Activated CD8-positive, alpha-beta memory T cell treated with anti-CD3 and anti-CD28 coated beads for 48 hours (primary cell): ENCODE results near the gene ASPRV1.
"Not testable (repeated sequence)": the region's sequence is repeated elsewhere in the genome, so short reads cannot be mapped to it uniquely, and the experiment has no call there.

Source experiments
- DNase-seq, 3 experiments: peaks; one replicate each; pipeline ENCODE4 v3.0.0-alpha.2; 2020; ENCODE audit warnings: low read depth in 2 of 3, low spot score in 2 of 3

The ASPRV1 gene

DNA sequence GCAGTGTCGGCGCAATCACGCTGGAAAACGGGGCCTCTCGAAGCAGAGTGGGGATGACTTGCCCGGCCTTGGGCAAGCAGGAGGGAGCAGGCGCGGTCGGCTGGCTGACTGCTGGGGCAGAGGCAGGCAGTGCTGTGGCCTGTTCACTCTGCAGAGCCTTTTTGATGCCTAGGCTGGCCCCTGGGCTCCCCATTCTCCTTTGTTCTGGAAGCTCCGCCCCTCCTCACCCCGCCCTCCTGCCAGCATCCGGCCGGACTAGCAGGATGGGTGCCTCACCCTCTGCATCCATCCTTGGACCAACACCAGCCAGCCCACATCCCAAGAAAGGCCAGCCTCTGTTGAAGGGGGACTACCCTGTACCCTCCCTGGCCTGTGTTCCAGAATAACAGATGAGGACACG, at the start of gene ASPRV1:
Gene ASPRV1, minus strand, starts transcription at position 136 of the 400 bp plus-strand sequence. CDS start 195 bp downstream, outside the sequence.
- DNase-seq = no peak

DNA sequence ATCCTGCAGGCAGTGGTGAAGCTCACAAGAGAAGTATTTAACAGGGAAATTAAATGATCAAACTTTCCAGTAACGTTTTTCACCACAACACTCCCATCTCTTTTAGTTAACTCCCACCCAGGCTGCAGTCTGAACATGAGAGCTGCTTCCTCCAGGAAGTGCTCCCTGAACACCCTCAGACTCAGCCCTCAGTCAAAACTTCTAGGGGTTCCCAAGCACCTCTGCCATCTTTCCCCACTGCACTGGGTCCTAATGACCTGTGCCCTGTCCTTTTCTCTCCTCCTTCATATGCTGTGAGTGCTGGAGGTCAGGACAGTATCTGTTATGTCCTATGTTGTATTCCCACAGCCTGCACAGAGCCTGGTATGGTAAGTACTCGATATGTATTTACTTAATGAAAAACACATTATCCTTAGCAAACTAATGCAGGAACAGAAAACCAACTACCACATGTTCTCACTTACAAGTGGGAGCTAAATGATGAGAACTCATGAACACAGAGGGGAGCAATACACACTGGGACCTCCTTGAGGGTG, 49.2 kb upstream of the ASPRV1 start:
- DNase-seq = no peak

DNA sequence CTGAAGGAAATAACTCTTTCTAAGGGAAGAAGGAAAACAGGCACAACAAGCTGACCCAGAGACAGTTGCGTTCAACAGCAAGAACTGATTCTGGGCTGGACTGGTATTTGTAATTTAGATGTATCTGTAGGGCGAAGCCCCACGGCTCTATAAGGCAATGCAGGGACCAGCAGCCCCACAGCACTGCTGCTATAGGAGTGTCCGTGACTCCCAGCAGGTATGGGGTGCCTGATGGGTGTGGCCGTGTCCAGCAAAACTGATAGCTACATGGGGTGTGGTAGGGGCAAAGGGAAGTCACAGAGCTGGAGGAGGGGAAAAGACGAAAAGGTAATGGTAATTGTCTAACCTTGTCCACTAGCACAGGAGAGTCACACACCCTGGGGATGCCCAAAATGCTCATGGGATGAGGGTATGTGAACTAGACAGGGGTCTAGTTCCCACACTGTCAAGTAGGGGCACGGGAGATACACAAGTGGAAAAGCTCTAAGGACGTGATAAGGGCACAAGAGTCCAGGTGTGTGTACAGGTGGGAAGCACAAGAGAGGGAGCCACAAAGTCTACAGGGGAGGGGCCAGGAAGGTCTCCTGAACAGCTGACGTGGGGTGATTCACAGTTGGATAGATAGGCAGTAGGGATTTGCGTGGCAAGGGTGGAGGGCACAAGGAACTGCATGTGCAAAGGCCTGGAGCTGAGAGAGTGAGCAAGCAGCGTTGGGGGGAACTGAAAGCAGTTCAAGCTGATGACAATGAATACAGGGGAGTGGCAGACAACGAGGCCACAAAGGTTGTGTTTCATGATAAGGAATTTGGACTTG, 48.5 kb upstream of the ASPRV1 start:
- no peak for DNase-seq

DNA sequence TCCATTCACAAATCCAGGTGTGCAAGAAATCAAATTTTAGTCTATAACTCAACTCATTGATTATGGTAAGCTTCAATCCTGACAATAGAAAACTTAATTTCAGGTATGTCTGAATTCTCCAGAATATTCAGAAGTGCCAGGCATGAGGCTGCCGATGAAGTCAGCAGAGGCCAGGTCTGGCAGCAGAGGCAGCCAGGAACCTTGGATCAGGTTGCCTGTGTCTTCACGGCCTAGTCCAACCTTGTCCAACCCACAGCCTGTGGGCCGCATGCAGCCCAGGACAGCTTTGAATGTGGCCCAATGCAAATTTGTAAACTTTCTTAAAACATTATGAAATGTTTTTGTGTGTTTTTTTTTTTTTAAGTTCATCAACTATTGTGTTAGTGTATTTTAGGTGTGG, 46.9 kb upstream of the ASPRV1 start:
- no peak for DNase-seq

DNA sequence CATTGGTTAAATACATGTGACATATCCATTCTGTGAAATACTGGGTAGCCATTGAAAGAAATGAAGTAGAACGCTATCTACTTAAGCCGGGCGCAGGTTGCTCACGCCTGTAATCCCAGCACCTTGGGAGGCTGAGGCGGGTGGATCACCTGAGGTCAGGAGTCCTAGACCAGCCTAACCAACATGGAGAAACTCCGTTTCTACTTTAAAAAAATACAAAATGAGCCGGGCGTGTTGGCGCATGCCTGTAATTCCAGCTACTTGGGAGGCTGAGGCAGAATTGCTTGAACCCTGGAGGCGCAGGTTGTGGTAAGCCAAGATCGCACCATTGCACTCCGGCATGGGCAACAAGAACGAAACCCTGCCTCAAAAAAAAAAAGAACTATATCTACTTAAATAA, 45.7 kb upstream of the ASPRV1 start:
- DNase-seq = no peak

DNA sequence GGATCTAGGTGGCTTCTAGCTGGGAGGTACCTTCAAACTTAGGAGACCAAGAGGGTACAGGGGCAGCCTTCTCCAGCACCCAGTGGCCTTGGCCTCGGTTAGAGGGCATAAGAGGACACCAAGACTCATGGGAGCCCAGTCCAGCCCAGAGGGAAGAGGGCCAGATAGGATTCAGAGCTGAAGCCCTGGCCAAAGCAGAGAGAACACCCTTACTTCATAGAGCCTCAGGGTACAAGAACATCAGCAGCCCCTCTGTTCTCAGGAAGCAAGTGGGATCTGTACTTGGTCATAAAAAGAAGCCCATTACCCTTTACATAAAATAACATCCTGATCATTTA, 45.0 kb upstream of the ASPRV1 start:
- DNase-seq = no peak

DNA sequence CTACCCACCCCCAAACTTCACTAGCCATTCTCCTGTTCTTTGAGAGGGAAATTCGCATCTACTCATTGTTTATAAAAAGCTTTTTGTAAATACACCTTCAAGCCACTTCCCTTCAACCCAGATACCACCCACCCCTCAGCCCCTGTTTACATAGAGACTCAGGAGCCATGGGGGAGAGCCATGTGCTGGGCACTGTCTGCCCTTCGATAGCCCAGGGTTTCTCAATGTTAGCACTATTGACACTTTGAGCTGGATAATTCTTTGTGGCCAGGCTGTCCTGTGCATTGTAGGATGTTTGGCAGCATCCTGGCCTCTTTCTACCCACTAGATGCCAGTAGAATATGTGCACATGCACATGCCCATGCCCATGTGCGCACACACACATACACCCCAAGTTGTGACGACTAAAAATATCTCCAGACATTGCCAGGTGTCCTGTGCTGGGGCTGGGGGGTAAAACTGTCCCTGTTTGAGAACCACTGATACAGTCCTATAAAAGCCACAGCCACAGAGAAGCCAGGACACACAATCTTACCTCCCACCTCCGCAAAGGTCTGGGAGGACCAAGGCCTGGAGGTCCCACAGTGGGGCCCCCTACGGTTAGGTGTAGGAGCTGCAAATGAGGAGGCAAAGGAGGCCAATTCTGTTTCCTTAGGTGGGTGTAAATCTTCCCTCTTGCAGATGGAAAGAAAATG, 44.5 kb upstream of the ASPRV1 start:
- no peak for DNase-seq

DNA sequence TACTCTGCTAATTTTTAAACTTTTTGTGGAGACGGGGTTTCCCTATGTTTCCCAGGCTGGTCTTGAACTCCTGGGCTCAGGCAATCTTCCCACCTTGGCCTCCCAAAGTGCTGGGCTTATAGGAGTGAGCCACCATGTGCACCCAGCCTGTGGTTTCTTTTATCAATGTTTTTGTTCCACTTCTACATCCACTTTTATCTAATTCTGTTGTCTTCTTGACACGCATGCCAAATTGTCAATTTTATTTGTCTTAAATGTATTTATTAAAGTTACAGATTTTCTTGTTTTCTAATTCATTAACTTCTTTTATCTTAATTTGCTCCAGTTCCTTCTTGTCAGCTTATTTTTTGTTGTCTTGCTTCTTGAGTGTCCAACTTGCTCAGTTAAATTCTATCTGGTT, 43.8 kb upstream of the ASPRV1 start:
- DNase-seq = no peak

DNA sequence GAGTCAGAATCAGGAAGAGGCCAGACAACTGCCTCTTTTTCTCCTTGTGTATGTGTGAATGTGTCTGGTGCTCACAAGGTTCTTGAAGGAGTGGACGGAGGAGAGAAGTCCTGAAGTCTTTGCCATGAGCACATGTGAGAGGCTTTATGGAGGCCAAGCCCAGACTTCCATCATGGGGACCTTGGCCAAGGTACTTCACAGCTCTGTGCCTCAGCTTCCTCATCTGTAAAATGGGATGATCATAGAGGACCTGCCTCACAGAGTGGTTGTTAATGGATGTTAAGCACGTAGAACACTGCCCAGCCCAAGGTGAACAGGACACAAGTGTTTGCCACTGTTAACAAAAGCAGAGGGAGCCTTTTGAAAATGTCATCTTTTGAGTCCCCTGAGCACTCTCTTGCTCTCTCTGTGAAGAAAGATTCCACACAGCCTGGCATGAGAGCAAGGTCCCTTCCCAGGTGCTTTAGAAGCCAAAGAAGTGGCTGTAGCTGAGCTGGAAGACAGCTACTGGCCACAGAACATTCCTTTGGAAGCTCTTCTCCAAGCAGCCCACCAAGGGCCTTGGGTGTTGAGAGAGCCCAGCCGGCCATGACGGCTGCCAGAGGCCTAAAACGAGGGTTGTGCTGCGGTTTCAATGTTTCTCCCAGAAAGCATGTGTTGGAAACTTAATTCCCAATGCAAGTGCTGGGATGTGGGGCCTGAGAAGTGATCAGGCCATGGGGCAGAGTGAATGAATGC, 41.8 kb upstream of the ASPRV1 start:
- no peak for DNase-seq

DNA sequence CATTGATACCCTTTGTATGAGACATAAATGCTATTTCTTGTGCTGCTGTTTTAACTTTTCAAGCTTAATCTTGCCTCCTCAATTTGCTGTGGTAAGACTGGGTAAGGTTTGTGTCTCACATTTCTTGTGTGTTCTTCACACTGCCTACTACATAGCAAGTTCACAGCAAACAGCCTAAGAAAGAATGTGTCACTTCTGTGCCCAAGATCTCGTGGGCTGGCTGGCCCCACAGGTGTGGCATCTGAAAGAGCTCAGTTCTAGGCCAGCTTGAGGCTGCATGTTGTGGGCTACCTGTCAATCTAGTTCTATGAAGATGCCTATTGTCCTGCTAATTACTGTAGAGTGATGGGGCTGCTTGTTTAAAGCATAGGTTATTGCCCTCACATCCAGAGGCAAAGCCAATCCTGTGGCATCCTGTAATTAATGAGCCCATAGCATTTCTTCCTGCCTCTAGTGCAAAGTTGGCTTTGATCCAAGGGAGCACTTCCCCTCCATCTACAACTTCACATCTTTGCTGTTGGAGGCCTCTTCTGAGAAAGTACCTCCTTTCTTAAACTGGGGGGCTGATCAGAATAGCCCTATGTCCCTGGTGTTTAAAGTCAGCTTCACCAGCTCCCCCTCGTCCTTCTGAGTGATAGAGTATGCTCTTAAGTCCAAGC, 40.9 kb upstream of the ASPRV1 start:
- no peak for DNase-seq

DNA sequence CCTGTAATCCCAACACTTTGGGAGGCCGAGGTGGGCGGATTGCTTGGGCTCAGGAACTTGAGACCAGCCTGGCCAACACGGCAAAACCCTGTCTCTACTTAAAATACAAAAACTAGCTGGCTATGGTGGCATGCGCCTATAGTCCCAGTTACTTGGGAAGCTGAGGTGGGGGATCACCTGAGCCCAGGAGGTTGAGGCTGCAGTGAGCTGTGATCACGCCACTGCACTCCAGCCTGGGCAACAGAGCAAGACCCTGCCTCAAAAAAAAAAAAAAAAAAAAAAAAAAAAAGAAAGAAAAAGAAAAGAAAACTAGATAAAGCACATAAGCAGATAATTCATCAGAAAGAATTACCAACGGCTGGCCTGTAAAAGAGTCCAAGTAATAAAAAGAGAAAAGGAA, 39.1 kb upstream of the ASPRV1 start:
- not testable (repeated sequence) for DNase-seq

DNA sequence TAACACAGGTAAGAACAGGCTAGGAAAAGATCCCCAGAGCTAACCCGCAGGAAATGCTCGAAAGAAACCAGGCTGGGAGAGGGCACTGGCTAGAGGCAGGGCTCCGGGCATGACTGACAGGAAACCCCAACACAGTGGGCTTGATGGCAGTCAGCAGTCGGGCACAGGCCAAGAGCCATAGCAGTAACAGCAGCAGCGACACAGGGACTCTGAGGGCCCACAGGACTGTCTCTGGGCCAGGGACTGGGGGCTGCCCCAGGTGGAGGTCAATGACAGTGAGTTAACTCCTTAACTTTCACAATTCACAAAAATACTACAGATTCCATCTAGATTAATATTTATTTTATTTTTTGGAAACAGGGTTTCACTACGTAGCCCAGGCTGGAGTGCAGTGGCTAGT, 37.3 kb upstream of the ASPRV1 start:
- DNase-seq = no peak

DNA sequence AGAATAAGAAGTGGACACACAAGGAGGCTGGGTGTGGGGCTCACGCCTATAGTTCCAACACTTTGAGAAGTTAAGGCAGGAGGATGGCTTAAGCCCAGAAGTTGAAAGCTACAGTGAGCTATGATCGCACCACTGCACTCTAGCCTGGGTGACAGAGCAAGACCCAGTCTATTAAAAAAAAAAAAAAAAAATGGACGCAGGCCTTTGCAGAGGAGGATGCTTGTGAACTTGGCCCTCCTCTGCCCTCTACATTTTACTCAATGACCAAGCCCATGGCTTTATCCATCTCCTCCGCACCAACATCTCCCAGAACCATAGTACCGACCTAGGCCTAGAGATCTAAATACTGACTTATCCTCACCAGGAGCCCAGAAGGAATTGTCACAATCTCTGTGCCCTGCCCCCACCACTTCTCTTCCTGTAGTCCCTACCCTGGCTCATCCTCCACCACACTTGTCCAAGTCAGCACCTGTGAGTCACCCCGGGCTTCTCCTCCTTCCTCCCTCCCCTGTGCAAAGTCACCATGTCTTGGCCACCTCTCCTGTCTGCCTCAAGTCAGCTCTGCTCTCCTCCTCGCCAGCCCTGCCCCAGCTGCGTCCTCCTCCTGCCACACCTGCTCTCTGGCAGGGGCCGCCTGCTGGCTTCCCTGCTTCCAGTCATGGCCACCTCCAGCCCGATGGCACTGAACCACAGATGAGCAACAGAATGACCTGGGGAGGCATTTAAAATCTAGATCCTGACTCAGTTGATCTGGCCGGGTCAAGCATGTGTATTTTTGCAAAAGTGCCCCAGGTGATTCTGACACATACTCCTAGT, 35.8 kb upstream of the ASPRV1 start:
- no peak for DNase-seq

DNA sequence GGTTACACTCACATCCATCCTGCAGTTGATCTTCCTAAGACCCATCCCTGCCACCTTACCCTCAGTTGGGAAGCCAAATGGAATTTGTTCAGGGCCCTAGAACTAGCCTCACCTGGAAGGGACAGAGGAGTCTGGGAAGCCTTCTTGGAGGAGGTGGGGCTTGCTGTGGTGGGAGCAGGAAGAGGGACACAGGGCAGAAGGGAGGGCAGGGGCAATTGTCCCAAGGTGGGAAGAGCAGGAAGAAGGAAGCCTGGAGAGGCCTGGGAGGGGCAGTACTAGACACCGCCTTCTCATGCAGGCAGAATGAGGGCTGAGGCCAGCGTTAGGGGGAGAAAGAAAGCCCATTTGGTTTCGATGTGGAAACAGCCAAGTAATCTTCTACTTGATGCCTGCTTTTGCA, 34.1 kb upstream of the ASPRV1 start:
- DNase-seq = no peak

DNA sequence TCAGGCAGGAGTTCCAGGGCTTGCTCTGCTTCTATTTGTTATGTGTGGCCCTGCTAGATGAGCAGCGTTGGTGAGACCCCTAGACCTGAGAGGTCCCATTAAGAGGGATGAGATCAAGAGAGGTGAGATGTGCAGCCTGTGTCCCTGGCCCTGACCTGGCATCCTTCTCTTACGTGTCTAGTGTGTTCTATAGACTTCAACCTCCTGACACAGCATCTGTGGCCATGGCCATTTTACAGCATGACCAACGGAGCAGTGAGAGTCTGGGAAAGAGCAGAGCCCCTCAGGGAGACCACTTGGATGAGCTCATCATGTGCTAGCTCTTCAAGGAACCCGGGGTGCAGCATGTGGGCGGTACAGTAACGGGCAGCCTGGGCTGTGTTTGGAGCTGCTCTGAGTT, 32.7 kb upstream of the ASPRV1 start:
- no peak for DNase-seq

DNA sequence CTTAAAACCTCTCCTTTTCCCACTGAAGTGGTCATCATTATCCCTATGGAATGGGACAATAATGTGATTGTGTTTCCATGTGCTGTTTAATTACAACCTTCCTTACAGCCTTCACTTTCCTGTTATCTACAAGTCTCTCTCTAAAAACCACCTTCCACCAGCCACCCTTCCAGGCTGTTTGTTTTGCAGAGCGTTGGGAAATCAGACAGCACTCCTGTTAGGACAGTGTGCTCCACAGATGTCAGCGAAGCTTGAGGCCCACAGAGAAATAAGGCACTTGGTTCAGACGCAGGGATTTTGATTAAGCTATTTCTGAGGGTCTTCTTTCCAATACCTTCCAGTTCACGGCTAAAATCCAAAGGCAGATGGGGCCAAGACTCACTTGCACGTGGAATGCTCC, 32.3 kb upstream of the ASPRV1 start:
- DNase-seq = no peak

DNA sequence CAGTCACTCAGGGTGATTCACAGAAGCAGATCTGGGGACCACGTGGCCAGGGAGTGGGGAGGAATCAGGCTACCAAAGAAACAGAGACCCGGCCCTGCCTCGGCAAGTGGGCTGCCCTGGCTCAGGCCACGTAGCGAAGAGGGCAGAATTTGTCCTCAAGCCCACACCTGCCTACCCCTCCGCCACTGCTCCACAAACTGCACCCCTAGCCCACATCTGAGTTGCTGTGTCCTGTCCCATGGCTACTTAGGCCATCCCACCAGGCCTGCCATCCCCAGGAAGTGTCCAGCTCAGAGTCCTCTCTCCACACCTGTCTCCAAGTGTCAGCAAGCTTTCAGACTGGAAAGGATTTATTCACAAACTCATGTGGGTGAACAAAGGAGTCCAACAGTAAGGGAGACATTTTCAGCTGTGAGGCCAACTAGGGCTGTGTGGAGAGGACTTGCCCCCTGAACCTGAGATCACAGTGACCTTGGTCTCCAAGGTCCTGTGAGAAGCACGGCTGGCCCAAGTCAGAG, 31.7 kb upstream of the ASPRV1 start:
- no peak for DNase-seq

DNA sequence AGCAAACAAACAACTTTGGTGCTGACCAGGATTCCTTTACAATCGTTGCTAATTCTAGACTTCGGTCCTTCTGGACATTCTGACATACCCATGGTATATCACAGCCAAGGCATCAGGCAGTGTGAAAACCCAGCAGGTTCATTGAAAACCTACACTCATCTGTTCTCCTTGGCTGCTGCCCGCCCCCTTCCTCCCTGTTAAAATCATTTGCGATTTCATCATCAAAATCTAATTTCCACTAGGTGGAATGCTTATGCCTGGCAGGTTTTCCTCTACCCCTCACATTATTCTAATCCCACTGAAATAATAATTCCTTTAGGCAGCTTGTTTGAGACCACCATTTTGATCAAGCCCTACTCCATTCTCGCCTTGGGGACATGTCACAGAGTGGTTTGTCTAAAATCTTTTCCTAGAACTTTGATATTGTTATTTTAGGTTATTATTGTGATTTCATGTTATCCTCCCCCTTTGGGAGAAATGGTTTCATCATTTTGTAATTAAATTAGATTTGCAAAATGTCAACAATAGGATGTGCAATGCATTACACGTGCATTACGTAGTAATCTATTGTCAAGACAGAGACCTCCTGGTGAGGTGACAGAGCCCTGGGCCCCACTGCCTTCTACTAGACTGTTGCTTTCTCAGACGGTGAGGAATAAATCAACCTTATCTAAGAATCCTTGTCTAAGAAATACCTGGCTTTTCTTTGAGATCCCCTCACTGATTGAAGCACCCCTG, 31.0 kb upstream of the ASPRV1 start:
- no peak for DNase-seq

DNA sequence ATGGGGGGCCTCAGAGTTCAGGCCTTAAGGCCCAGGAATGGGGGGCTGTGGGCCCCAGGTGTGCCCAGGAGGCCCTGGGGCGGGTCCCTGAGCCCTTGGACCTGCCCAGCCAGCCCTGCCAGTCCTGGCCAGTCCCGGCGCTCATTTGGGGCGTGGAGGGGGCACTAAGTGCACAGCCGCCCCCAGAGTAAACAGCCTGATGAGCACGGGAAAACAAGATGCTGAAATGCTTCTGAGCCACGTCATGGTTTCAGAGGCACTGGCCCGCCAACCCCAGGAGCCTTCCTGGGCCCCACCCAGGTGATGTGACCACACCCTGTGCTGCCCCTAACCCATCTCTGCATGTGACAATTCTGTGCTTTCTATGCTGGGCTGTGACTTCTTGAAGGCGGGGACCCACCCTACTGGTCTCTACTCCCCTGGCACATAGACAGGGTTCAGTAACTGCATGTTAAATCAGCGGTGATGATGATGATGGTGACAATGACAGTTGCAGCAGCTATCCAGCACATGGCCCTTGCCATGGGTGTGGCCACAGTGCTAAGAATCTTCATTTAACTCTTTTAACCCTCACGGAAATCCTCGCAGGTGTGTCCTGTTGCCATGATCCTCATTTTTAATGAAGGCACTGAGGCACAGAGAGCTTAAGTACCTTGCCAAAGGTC, 28.1 kb upstream of the ASPRV1 start:
- DNase-seq = no peak
